ENCODE data around the gene SELENOS.
A peak's percentile ranks its signal among the peaks of the same experiment; 100 is the strongest.
"Not testable (repeated sequence)": the region's sequence is repeated elsewhere in the genome, so short reads cannot be mapped to it uniquely, and the experiment has no call there.

SELENOS gene

DNA sequence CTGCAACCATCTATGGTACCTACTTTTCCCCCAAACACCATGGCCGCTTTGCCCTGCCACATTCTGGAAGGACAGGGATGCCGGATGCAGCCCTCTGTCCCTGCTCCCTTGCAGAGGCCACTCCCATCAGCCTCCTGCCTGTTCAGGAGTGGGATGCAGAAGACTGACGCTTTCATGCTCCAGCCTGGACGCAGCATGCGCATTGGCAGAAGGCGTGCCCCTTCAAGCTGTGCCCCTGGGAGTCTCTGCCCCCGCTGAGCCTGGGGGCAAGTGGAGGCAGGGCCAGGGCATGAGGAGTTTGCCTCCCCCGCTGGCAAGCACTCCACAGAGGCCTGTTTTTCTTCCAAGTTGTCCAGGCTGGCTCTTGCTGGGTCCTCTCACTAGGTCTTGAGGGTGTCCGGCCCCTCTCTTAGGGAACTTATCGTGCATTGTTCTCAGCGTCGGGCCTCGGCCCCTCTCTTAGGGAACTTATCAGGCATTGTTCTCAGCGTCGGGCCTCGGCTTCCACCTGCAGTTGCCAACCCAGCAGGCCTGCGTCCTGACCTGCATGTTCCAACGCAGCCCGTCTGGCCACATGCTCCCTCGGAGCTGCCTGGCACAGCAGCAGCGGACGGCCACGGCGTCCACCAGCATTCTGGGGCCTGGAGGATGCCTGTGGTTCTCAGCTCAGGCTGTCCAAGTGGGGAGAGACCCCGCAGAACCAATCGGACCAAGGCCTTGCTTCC lies 32.3 kb upstream of the SELENOS start:
- no peak for DNase-seq

DNA sequence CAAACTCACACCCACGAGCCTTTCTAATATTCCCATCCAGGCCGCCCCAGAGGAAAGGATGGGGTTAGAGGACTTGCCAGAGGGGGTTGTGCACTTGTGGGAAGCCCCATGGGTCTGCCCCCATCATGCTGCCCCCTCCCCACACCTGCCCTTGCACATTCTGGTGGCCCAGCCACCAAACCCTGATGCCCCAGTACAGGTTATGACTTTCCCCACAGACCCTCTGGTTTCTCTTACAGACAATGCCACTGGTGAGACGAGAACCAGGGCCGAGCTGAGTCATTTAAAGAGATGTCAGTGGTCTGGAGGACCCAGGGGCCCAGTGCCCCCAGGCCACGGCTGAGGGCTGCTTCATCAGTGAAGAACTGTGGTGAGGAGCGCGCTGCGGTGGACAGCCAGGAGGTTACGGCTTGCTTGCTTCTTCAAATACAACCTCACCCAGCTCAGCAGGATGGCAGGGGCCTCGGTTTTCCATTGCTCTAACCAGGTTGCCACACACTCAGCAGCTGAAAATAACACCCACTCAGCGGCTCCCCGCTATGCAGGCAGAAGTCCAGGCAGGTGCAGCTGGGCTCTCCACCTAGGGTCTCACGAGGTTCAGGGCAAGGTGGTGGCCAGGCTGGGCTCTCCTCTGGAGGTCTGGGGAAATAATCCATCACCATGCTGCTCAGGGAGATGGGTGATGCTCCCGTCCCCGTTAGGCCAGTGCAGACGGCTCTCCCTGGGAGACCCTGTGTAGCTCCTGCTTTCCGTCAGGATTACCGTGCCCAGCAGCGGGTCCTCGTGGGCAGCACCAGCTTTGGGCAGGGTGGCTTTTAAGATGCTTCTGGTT lies 31.5 kb upstream of the SELENOS start:
- no peak for DNase-seq

DNA sequence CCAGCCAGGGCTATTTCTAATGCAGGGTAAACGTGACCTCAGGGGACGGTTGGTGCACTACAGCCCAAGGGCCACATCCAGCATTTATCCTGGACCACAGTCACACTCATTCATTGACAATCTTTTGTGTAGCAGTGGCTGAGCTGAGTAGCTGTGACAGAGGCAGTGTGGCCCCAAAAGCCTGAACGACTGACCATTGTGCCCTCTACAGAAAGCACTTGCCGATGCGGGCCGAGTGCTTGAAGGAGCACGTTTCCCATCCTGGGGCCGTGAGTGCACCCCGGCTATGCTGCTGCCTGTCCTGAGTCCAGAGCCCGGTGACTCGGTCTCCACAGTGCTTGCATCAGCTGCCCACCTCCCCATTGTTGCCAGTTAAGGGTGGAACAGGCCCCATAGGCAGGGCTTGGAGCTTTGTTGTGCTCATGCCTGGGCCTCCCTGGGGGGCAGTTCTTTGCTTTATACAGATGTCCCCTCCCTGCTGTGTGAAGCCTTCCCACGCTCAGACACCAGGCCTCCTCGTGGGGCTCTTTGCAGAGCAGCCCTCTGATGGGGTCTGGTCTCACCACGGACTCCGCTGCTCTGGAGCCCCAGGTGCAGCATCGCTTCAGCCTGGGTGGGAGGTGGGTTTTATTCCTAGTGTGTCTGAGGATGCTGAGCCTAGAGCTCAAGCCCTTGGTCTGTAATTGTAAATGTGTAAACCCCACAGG lies 30.8 kb upstream of the SELENOS start:
- no peak for DNase-seq

DNA sequence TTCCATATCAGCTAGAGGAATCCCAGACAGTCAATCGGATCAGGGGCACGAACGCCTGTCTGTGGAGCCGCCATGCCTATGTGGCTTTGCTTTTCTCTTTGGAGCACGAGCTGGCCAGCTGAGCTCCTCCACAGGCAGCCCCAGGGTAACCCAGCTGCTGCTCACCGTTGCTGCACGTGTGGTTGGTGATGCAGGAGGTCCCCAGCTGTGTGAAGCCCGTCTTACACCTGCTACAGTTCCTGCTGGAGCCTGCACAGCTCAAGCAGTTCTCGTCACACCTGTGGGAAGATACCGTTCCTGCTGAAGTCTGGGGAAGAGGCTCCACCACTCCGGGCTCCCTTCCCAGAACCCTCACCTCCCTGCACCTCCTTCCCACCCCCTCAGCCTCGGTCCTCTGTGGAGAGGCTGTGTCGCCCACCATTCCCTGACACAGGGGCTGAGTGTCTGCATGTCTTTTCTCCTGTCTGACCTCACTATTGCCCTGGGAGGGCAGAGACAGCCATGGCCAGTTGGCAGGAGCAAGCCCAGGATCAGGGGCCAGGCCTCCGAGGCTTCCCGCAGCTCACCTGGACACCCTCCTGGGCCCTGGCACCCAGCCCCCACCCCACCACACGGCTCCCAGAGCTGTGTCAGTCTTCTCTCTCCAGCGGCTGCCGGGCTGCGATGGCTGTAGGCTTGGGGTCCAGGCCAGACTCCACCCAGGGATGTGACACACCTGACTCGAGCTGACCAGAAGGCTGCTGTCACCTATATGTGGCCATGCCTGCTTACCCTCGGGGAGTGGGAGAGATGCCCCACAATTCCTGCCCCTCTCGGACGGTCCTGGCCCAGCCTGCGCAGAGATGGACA lies 30.0 kb upstream of the SELENOS start:
- DNase-seq = no peak

DNA sequence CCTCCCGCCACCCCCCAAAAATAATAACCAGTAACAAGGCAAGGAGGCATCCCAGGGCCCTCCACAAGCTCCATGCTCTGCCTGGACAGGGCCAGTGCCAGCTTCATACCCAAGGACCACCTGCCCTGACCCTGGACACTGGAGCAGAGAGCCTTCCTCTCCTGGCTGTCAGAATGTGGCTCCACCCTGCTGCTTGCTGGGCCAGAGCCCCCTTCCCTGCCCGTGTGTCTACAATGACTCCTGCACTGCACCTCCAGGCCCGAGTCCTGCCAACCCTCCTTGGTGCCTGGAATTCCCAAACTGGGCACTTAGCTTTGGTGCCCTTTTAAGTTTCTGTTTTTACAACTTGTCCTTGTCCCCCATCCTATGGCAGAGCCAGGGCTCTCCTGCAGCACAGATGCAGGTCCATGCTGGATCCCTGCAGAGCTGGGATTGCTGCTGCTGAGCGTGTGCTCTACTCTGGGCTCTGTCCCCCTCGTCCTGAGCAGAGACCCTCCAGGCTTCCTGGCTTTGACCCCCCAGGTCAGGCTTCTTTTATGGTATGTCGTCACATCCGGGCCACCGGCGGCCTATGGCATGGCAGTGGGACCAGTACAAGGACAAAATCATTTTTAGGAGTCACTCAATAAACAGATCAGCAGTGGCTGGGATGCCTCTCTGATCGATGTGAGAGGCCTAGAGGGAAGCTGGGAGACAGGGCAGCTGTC lies 29.2 kb upstream of the SELENOS start:
- no peak for DNase-seq

DNA sequence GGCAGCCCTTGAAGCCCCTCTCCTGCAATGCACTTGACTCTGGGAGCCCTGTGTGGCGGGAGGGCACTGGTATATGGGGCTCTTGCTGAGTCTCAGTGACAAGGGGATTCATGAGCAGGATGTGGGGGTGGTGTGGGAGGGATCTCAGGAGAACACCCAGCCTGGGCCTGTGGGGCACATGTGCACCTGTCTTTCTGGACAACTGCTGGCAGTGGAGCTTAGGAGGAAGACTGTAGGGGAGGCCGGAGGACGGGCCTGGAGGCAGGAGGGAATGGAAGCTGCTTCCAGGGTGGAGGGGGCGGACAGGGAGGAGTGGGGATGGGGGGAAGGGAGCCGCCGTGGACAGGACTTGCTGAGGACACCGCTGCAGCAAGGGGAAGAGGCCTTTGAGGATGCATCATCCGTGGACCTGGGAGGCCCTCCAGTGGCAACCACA lies 28.6 kb upstream of the SELENOS start:
- DNase-seq = no peak

DNA sequence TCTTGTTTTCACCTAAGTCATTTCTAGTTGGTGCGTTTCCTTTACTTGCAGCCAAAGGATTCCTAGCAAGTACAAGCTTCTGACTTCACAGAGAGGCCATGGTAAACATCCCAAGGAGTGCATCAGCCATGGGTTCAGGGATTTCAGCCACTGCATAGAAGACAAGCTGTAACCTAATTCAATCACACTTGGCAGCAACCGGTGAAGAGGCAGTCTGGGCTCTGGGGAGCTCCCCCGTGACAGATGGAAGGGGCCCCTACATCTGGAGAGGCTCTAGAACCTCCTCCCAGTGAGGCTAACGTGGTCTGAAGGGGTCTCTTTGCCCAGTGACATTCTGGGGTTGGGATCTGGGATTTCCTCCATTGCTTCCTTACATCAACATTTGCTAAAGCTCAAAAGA lies 26.1 kb upstream of the SELENOS start:
- no peak for DNase-seq

DNA sequence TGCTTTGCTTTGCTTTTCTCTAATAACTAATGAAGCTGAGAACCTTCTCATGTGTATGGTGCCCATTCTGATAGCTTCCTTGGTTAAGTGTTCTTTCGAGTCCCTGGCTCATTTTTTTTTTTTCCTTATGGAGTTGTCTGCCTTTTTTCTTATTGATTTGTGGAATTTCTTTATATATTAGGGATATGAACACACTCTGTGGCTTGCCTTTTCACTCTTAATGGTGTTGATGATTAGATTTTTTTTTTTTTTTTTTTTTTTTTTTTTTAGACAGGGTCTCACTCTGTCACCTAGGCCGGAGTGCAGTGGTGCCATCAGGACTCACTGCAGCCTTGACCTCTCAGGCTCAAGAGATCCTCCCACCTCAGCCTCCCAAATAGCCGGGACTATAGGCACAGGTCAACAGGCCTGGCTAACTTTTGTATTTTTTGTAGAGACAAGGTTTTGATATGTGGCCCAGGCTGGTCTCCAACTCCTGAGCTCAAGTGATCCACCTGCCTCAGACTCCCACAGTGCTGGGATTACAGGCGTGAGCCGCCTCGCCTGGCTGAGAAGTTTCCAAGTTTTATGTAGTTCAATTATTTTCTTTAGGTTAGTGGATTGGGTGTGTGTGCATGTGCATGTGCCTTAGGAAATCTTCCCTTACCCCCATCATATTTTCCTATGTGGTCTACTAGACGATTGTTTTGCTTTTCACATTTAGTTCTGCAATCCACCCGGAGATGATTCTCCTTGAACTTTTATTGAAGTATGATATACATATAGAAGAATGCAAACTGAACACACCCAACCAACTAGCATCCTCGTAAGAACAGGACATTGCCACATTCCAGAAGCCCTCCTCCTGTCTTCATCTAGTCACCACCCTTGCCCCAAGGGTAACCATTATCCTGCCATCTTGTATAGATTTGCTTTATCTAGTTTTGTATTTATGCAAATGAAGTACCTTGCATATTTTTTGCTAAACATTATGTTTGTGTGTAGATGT lies 19.4 kb upstream of the SELENOS start:
- no peak for DNase-seq

DNA sequence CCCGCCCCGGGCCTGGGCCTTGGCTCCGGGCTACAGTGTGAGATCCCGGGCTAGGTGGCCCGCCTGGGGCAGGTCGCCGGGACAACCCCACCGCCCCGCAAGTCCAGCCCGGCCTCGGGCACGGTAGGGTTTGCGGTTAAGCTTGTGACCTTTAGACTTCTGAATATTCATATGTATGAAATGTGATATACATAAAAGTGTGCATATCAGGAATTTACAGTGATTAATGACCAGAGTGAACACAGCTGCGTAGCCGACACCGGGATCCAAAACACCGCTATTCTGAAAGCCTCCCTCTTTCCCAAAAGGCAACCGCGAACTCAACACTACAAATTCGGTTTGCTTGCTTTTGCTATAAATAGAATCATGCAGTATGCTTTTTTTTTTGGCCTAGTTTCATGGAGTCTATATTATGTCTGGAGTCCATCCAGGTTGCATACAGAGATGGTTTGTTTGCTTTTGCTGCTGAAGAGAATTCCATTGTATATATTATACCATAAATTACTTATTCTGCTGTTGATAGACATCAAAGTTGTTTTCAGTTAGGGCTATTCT lies 18.4 kb upstream of the SELENOS start:
- DNase-seq = no peak

DNA sequence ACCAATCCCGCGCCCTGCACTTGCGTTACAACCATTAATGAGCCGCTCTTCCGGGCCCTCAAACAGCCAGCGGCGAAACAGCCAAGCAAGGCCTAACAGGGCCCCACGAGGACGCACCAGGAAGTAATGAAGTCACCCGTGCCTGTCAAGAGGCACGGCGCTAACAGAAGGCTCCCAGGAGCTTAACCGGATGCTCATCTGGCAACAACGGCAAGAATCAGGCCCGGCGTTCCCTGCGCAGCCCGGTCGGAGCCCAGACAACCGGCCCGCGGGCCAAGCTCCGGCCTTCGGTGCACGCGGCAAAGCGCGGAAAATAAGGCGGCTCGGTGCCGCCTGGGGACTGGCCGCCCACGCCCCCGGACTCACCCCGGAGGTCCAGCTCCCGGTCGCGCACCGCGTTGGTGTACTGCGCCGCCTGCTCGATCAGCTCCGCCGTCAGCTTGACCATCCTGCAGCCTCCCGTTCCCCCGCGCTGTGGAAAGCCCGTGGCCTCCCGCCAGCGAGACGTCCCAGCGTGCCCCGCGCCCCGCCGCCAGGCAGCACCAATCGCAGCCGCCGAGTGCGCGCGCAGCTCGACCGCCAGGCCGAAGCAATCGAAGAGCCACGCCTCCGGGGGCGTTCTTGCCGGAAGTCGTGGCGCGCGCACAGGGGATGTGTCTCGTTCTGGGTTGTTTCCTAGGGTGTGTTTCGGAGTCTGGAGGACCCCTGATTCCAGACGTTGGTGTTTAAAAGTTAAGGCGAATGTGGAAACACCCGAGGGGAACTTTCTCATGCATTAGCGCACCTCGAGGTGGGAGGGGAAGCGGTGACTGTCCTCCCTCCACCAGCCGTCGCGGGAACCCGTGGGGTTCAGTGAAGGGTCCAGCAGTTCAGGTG lies 17.7 kb upstream of the SELENOS start, which contains the start of gene SNRPA1:
SNRPA1 (minus strand) TSS at position 518 of the 876 bp plus-strand sequence; CDS start at position 448, 70 bp downstream.
- peak; percentile 36 for DNase-seq

DNA sequence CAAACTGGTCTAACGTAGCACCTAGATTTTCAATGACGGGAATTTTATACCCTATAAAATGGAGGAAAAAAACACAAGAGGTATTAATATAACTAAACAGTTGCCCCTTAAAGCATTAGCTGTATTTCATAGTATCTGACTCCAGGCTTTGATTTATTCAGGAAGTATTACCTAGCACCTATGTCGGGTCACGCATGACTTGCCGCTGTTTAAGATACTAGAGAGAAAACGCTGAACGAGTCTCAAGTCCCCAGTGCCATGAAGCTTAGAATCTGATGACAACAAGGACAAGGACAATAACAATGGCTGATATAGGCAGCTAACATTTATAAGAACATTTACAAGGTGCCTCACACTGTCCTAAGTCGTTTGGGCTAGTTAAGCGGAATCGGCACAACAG lies 15.8 kb upstream of the SELENOS start:
- DNase-seq = no peak

DNA sequence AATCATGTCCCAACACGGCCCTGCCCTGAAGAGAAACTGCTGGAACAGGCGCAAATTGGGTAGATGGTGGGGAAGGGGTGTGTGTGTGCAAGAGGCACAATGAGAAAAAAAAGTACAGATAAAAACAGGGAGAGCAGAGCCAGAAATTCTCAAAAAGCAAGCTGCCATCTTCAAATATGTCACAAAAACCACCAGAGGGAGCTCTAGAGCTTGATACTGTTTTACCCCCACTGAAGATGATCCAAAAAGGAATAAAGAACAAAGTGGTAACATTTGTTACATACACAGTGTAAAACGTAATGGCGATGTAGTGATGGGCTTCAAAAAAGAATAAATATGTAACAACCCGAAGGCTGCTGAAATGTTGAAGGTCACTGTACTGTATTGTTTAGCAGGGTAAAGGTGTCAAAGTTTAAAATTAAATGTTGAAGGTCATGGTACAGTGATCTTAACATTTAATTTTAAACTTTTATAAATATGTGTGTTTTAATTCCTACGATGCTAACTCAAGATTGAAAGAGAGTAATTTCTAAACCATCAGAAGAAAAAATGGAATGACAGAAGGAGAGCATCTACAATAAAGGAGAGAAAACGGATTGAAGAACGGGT lies 11.7 kb upstream of the SELENOS start:
- DNase-seq = no peak

DNA sequence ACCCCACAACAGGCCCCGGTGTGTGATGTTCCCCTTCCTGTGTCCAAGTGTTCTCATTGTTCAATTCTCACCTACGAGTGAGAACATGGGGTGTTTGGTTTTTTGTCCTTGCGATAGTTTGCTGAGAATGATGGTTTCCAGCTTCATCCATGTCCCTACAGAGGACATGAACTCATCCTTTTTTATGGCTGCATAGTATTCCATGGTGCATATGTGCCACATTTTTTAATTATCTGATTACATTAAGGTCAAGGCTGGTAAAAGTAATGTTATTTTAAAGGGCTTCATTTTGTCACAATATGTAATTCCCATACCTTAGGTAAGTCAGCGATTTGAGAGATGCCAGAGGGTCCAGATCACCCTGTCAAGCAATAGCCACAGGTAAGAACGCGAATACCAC lies 10.1 kb upstream of the SELENOS start:
- DNase-seq = not testable (repeated sequence)

DNA sequence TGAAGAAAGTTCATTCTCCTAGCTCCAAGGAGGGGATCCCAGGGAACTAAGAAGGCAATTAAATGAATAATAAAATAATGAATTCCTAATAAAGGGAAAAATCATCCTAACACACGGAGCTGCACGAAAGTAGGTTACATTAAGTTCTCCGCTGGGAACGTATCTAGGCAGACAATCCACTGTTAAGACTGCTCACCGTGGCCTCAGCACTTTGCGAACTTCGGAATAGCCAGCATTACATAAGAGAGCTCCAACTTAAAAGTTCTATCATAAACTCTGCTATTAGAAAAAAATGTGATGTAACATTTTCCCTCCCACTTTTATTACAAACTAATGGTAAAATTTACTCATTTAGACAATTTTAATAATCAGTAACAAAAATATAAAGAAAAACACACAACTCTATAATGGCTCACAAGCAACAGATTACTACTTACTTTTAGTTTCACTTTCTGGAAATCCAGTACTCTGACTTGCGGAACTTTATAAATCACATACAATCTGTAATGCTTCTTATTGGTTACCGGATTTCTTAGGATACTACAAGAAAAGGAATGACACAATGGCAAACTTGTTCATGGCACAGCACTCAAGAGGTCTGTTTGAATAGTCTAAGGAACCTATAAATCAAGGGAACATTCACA lies 9.3 kb upstream of the SELENOS start:
- no peak for DNase-seq

DNA sequence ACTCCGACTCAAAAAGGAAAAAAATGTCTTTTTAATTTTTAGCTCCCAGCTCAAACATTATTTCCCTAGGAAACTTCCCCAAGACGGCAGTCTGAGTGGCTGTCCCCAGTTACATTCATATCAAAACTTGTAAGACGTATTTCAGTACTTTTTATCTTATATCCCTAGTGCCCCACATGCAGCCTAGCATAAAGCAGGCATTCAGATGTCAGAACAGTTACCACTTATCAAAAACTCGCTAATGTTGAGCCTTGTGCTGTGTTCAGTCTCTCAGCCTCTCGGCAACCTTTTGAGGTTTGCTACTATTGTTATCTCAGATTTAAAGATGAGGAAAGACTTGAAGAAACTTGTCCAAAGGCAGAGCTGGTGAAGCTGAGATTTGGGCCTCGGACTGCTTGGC lies 6.6 kb upstream of the SELENOS start:
- no peak for DNase-seq

DNA sequence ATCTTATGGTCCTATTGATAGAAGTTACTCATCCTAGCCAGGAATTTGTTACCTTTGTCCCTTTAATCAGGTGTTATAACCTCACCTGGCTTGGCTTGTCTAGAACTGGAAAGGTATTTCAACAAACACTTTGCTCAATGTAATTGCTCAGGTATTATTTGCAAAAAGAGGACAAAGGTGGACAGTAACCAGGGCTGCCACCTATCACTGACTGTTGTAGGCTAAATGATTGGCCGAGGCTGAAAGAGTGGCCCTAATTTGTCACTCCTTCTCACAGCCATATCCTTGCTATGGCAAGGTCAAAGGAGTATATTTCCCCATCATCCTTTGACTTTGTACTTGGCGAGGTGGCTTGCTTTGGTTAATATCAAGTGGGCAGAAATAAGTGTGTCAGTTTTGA lies 2.7 kb upstream of the SELENOS start:
- no peak for DNase-seq

DNA sequence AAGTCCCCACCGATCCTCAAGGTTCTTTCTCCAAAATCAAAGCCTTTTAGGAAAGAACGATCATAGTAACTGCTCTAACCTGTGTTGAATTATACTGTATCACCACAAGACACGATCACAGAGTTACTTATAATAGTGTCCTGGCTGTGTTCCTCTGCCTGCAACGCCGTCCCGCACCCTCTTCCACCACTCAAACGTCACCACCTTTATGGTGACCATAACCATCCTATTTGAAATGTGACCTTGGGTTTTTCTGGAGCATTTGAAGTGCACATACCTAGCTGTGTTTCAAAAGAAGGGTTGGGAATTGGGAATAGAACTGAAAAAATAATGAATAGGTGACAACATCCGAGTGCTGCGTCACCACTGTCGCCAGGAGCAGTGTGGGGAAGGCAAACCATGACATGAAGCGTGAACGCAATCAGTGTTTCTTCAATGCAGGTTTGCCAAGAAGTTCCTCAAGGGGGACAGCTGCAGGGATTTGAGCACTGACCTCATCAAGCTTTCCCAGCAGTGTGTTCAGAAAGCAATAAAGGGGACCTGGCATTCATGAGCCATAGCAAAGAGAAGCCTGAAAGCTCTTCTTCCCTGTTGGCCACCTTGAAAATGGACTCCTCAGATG lies 769 bp upstream of the SELENOS start:
- DNase-seq = no peak

DNA sequence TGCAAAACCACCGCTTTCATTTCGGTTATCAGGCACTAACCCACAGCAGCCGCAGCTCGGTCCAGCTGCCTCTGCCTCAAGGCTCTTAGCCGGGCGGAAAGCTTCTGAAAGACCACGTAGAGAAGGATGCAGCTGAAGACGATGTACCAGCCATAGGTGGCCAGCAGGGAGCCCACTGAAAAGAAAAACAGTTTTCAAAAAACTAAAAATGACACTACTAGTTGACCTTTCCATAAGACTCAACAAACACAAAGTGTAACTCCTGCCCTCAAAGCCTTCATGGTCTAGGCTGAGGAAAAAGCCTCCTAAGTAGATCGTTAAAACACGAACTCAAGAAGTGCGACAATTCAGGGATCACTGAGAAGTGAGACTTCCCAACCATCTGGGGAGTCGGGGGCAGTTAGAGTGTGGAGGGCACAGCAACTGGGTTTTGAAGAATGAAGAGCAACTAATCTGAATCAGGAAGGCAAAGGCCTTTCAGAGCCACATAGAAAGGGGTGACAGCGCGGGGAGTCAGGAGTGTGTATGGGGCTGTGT lies 716 bp downstream of the SELENOS start:
- DNase-seq = no peak

All from NCI-H2029 treated with DMSO at 0.1 percent for 48 hours (cell line).